Aorta (tissue), 5 donors: ENCODE measurements around the gene DGCR6L. TPM values are rescaled to one million over a fixed set of nuclear protein-coding genes. Genes with fewer than 3 reads are reported as not detected.

Source experiments
- ATAC-seq: fragments of 200-7000 bp; cut with Tn5 transposase; one replicate; pipeline ENCODE4 v1.9.1; 2022; ENCODE audit warnings: moderate library complexity; ENCODE audit not compliant: low FRiP score
- DNase-seq, 2 donors: peaks; one replicate each; pipeline ENCODE4 v3.0.0-alpha.2; 2020
- H3K27ac ChIP-seq, 2 donors: one replicate each; pipeline ENCODE4 v1.5.1; 2013; ENCODE audit warnings: low read length in 2 of 2, mild to moderate bottlenecking in 2 of 2, moderate library complexity in 2 of 2, control low read depth in 1 of 2, inconsistent platforms in 1 of 2, low read depth in 1 of 2
- H3K27me3 ChIP-seq, 2 donors: one replicate each; pipeline ENCODE4 v1.6.1; 2013; ENCODE audit warnings: control low read depth in 1 of 2, low read length in 1 of 2, mild to moderate bottlenecking in 1 of 2, moderate library complexity in 1 of 2; ENCODE audit not compliant: insufficient read depth in 2 of 2, control insufficient read depth in 1 of 2
- H3K36me3 ChIP-seq, 2 donors: one replicate each; pipeline ENCODE4 v1.6.1; 2013; ENCODE audit warnings: control low read depth in 1 of 2, low read length in 1 of 2, mild to moderate bottlenecking in 1 of 2; ENCODE audit not compliant: insufficient read depth in 2 of 2, control insufficient read depth in 1 of 2
- H3K4me1 ChIP-seq, 2 donors: one replicate each; pipeline ENCODE4 v1.6.1; 2013; ENCODE audit warnings: low read length in 2 of 2, control low read depth in 1 of 2, mild to moderate bottlenecking in 1 of 2, moderate library complexity in 1 of 2; ENCODE audit not compliant: insufficient read depth in 2 of 2, control insufficient read depth in 1 of 2
- H3K4me3 ChIP-seq, 2 donors: one replicate each; pipeline ENCODE4 v1.5.1; 2013; ENCODE audit warnings: low read length in 2 of 2, control low read depth in 1 of 2, mild to moderate bottlenecking in 1 of 2
- H3K9me3 ChIP-seq: one replicate; pipeline ENCODE4 v1.6.1; 2013; ENCODE audit warnings: mild to moderate bottlenecking, low read length; ENCODE audit not compliant: control insufficient read depth
- WGBS, 2 donors: extraction: QIAGEN DNeasy Blood & Tissue Kit; methylation state at CpG; one replicate each; pipeline ENCODE4 v1.1.7; 2013; 5-methylcytosine and 5-hydroxymethylcytosine counted together
- intact Hi-C, 2 donors: fragments of 100-400 bp; cut with DNase I; formaldehyde crosslinking; loops; one replicate each; pipeline versions ENCODE4 v1.14.2 to v1.15.0; 2022
- polyA plus RNA-seq, 2 donors: library from polyadenylated mRNA; stranded (reverse); fragments of 200-250 nt; gene quantifications; one replicate each; pipeline ENCODE4 v1.2.3, GENCODE V29; 2013
- total RNA-seq, 2 donors: library from RNA; stranded (reverse); fragmentation: NEBNext Ultra II Directional; extraction: Animal tissue kit (Norgen Biotek cat#: 25700); gene quantifications; one replicate each; pipeline ENCODE4 v1.2.1, GENCODE V29; 2021
- donor health status: healthy with polysubstance abuse.
- donor health status: Bipolar disorder and iron deficiency.
- donor health status: DM: no; HTN: no; CAD: no.
- donor health status: DM: no; HTN: no; CAD: no.
- donor health status: DM: yes; HTN: yes; CAD: no.

DGCR6L gene
- total and polyA plus RNA-seq, 4 donors, result 24.1 to 73.5 (median 51.1) TPM

DNA sequence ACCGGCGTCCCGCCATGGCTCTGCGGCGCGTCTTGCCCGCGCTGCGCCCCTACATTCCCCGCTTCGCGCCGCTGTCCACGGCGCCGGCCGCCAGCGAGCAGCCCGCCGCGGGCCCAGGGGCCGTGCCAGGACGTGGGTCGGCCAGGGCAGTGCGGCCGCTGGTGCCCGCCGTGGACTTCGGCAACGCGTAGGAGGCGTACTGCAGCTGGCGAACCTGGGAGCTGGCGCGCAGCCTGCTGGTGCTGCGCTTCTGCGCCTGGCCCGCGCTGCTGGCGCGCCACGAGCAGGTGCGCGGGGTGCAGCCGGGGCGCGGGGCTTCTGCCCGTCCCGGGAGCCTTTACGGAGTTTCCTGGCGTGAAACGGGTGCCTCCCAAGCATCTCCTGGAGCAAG, 20.1 kb downstream of the DGCR6L start:
- Histone ChIP-seq H3K4me3 (peak overlapping the region; percentile 6 to 54), H3K27me3 (no peaks in the 10 kb centered on the region), H3K9me3 (no peaks in the 10 kb centered on the region), H3K36me3 (no peaks in the 10 kb centered on the region), H3K4me1 (no peaks in the 10 kb centered on the region), H3K27ac (no peak overlapping the region)
- 0 to 1% methylated on average over 31 to 52 of the region's 52 CpGs for WGBS, 2 donors
- DNase-seq (no peak), ATAC-seq (no peak)
- intact Hi-C loops, result no loop called here

DNA sequence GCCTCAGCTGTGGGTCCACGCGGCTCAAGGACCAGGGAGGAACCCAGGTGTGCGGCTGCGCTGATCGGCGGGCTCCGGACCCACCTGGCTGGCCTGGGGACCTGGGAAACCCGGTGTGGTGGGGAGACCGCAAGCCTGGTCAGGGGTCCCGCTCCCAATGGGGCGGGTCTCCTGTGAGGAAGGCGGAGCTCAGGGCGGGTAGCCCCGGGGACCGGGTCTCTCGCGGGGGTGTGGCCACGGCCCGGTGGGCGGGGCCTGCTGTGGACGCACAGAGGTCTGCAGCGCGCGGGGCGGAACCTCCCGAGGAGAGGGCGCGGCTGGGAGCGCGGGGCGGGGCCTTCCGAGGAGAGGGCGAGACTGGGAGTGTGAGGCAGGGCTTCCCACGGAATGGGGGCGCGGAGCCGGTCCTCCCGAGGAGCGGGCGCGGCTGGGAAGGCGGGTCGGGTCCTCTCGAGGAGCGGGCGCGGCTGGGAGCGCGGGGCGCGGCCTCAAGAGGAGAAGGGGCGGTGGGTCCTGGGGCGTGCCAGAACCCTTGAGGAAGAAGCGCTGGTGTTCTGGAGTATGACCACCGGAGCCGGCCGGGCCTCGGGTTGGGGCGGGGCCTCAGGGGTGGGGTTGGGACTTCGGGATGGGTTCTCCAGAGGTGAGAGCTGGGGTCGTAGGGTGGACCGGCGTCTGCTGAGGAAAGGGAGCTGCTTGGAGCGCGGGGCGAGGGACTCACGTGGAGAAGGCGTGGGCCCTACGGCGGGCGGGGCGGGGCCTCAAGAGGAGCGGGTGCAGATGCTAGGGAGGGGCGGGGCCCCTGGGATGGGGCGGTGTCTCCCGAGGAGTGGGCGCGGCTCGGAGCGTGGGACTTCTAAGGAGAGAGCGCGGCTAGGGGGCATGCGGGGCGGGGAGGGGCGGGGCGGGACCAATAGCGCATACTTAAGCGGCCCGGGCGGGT, 20.8 kb downstream of the DGCR6L start:
- no peaks in the 10 kb centered on the region for H3K9me3 ChIP-seq
- H3K4me1 ChIP-seq, result no peaks in the 10 kb centered on the region
- peak overlapping the region; percentile 30 to 54 for H3K4me3 ChIP-seq
- no peaks in the 10 kb centered on the region for H3K27me3 ChIP-seq
- DNase-seq (peak; percentile 88 to 94), ATAC-seq (peak; percentile 88)
- no peak overlapping the region for H3K27ac ChIP-seq
- 4% methylated on average over 65 to 90 of the region's 90 CpGs for WGBS, 2 donors
- intact Hi-C loops, result no loop called here
- H3K36me3 ChIP-seq, result no peaks in the 10 kb centered on the region

DNA sequence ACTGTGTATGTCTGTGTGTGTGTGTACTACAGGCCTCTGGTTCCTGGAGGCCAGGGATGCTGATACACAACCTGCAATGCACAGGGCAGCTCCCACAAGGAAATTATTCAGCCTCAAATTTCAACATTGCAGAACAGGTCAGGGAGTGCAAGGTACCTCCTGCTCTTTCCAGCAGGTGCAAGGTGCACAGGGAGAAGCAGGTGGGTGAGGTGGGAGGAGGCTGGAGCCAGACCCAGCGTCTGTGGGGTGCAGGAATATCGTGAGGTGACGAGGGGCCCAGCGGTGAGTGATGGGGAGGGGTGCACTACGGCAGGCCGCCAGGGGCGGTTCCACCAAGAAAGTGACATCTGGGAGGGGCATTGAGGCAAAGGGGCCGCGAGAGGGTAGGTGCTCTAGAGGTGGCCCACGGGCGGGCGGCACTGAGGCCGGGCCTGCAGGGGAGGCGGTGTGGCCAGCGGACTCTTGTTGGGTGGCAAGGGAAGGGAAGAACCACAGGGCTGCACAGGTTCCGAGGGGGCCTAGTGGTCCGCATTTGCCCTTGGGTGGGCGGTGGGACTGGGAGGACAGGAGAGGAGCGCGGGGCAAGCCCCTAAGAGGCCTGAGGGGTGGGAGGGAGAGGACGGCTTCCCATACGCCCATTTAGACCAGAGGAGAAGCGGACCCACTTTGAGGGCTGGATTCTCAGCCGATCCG, 21.6 kb downstream of the DGCR6L start:
- ATAC-seq (no peak), DNase-seq (no peak)
- Histone ChIP-seq H3K27me3 (no peaks in the 10 kb centered on the region), H3K36me3 (no peaks in the 10 kb centered on the region), H3K9me3 (no peaks in the 10 kb centered on the region), H3K4me1 (no peaks in the 10 kb centered on the region), H3K27ac (no peak overlapping the region), H3K4me3 (no peak overlapping the region)
- intact Hi-C loops, result no loop called here
- 69 to 72% methylated on average over 25 of the region's 25 CpGs for WGBS, 2 donors

- no peak overlapping the region for H3K27ac ChIP-seq
- H3K27me3 ChIP-seq, result no peaks in the 10 kb centered on the region
- no peak overlapping the region for H3K4me3 ChIP-seq
- H3K9me3 ChIP-seq, result no peaks in the 10 kb centered on the region
- intact Hi-C loops, result no loop called here
- WGBS, 2 donors, result 75 to 76% methylated on average over 9 of the region's 9 CpGs
- no peaks in the 10 kb centered on the region for H3K4me1 ChIP-seq
- no peak for ATAC-seq
- no peaks in the 10 kb centered on the region for H3K36me3 ChIP-seq
- DNase-seq, result no peak
Observed at GRCh38 chr22:20297414-20298109, 22.3 kb downstream of the DGCR6L start.

GRCh38 chr22:20296598-20296997, 23.3 kb downstream of the DGCR6L start:
- no peaks in the 10 kb centered on the region for H3K27me3 ChIP-seq
- no peaks in the 10 kb centered on the region for H3K36me3 ChIP-seq
- H3K27ac ChIP-seq, result no peak overlapping the region
- ATAC-seq (no peak), DNase-seq (no peak)
- H3K9me3 ChIP-seq, result no peaks in the 10 kb centered on the region
- WGBS, 2 donors, result 50 to 51% methylated on average over 9 of the region's 9 CpGs
- no peaks in the 10 kb centered on the region for H3K4me1 ChIP-seq
- H3K4me3 ChIP-seq, result no peak overlapping the region
- intact Hi-C loops, result no loop called here

DNA sequence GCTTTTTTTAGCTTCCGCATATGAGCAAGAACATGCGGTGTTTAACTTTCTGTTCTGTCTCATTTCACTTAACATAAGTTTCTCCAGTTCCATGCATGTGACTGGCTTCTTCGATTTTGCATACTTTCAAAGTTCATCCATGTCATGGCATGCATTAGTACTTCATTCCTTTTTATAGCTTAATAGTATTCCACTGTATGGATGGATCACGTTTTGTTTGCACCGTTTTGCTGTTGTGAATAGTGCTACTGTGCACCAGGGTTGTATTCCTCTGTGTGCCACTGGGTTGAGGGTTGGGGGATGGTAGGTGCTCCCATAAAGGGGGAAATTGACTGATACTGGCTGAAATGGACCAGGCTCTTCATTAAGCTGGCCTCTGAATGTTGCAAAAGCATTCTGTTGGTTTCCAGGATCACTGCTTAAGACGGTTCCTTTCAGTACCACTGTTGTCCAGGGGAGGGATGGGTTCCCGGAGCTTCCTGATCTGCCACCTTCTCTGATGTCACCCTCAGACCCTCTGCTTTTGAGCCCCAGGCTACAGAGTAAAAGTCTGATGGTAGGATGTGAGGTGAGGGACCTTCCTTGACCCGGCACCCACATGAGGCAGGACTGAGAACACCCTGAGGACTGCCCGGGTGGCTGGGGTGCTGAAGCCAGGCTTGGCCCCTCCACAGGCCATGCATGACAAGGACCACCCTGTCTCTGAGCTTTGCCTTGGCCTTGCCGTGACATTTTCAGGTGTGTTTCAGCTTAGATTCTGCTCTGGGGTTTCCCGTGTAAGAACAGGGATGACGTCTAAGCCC, 24.4 kb downstream of the DGCR6L start:
- Histone ChIP-seq H3K4me3 (no peak overlapping the region), H3K36me3 (no peaks in the 10 kb centered on the region), H3K4me1 (no peaks in the 10 kb centered on the region), H3K9me3 (no peaks in the 10 kb centered on the region), H3K27me3 (no peaks in the 10 kb centered on the region), H3K27ac (no peak overlapping the region)
- no peak for ATAC-seq
- 82 to 86% methylated on average over 12 of the region's 12 CpGs for WGBS, 2 donors
- intact Hi-C loops, result no loop called here
- no peak for DNase-seq

- no peak overlapping the region for H3K27ac ChIP-seq
- ATAC-seq (no peak), DNase-seq (no peak)
- H3K27me3 ChIP-seq, result no peaks in the 10 kb centered on the region
- H3K36me3 ChIP-seq, result no peaks in the 10 kb centered on the region
- 69 to 74% methylated on average over 13 of the region's 13 CpGs for WGBS, 2 donors
- no peak overlapping the region for H3K4me3 ChIP-seq
- intact Hi-C loops, result no loop called here
- H3K9me3 ChIP-seq, result no peaks in the 10 kb centered on the region
- H3K4me1 ChIP-seq, result no peaks in the 10 kb centered on the region
Observed at GRCh38 chr22:20292673-20293232, 27.1 kb downstream of the DGCR6L start.

DNA sequence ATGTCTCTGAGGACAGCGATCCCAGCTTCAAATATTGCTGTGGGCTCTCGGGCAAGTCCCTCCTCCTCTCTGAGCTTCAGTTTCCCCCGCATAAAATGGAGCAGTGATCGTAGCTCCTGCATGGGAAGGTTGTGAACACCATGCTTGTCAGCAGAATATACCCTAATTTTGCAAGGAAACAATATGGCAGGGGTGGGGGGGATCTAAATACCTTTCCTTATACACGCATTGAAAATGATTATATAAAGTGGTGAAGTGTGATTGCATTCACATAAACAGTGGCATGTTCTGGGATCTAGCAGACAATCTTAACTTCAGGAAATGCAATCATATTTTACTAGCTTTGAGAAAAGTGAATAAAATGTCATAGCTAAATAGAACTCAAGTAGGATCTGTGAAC, 27.8 kb downstream of the DGCR6L start:
- no peak for ATAC-seq
- Histone ChIP-seq H3K27me3 (no peaks in the 10 kb centered on the region), H3K9me3 (no peaks in the 10 kb centered on the region), H3K27ac (no peak overlapping the region), H3K36me3 (no peaks in the 10 kb centered on the region), H3K4me3 (no peak overlapping the region), H3K4me1 (no peaks in the 10 kb centered on the region)
- no peak for DNase-seq
- WGBS, 2 donors, result 78 to 83% methylated on average over 5 of the region's 5 CpGs
- intact Hi-C loops, result no loop called here
